SK-N-SH treated with all-trans-retinoic acid at 6 μM for 48 hours (cell line): ENCODE results near the gene ZBTB16.

Experiments used
- ATAC-seq: fragments of 200-7000 bp; cut with Tn5 transposase; 3 replicates; pipeline ENCODE4 v1.9.1; 2020; ENCODE audit warnings: mild to moderate bottlenecking, moderate library complexity
- ARNTL ChIP-seq: fragments of 450-650 bp; formaldehyde crosslinking; IDR thresholded peaks from 2 replicates; pipeline ENCODE4 v1.5.0; 2020; ENCODE audit warnings: low read depth, mild to moderate bottlenecking, moderate library complexity, borderline replicate concordance
- BACH2 ChIP-seq: fragments of 250-450 bp; sonication (Bioruptor Pico); IDR thresholded peaks from 2 replicates; pipeline ENCODE4 v1.9.0; 2021; ENCODE audit warnings: mild to moderate bottlenecking, borderline replicate concordance
- GLIS3 ChIP-seq: fragments of 250-450 bp; sonication (Bioruptor Pico); IDR thresholded peaks from 2 replicates; pipeline ENCODE4 v1.5.0; 2020; ENCODE audit warnings: mild to moderate bottlenecking, moderate library complexity
- ISL1 ChIP-seq: fragments of 250-450 bp; sonication (Bioruptor Pico); IDR thresholded peaks from 2 replicates; pipeline ENCODE4 v2.1.2; 2022; ENCODE audit warnings: mild to moderate bottlenecking, moderate library complexity
- OSR1 ChIP-seq: fragments of 250-450 bp; sonication (Bioruptor Pico); IDR thresholded peaks from 2 replicates; pipeline ENCODE4 v1.8.0; 2022; ENCODE audit warnings: moderate library complexity, mild to moderate bottlenecking, inconsistent platforms
- PATZ1 ChIP-seq: fragments of 250-450 bp; sonication (Bioruptor Pico); IDR thresholded peaks from 2 replicates; pipeline ENCODE4 v1.8.0; 2020; ENCODE audit warnings: mild to moderate bottlenecking, moderate library complexity, borderline replicate concordance
- PPARA ChIP-seq: fragments of 250-450 bp; sonication (Bioruptor Pico); IDR thresholded peaks from 2 replicates; pipeline ENCODE4 v1.5.0; 2020; ENCODE audit warnings: mild to moderate bottlenecking, borderline replicate concordance
- RARB ChIP-seq: fragments of 250-450 bp; sonication (Bioruptor Pico); IDR thresholded peaks from 2 replicates; pipeline ENCODE4 v1.8.0; 2021; ENCODE audit warnings: mild to moderate bottlenecking, moderate library complexity
- SNAI2 ChIP-seq: fragments of 250-450 bp; sonication (Bioruptor Pico); IDR thresholded peaks from 2 replicates; pipeline ENCODE4 v1.5.0; 2020; ENCODE audit warnings: mild to moderate bottlenecking, moderate library complexity
- TOX ChIP-seq: fragments of 250-450 bp; sonication (Bioruptor Pico); IDR thresholded peaks from 2 replicates; pipeline ENCODE4 v1.8.0; 2021; ENCODE audit warnings: mild to moderate bottlenecking, moderate library complexity, borderline replicate concordance
- TSHZ2 ChIP-seq: fragments of 250-450 bp; sonication (Bioruptor Pico); IDR thresholded peaks from 2 replicates; pipeline ENCODE4 v1.5.0; 2020; ENCODE audit warnings: mild to moderate bottlenecking, moderate library complexity
- ZC3H10 ChIP-seq: fragments of 250-450 bp; sonication (Bioruptor Pico); IDR thresholded peaks from 2 replicates; pipeline ENCODE4 v1.5.1; 2021; ENCODE audit warnings: mild to moderate bottlenecking, moderate library complexity
- ZFP3 ChIP-seq: fragments of 250-450 bp; sonication (Bioruptor Pico); IDR thresholded peaks from 2 replicates; pipeline ENCODE4 v1.5.0; 2020; ENCODE audit warnings: mild to moderate bottlenecking, moderate library complexity
- ZNF565 ChIP-seq: fragments of 450-650 bp; formaldehyde crosslinking; conservative IDR thresholded peaks from 2 replicates; pipeline ENCODE4 v1.5.0; 2020; ENCODE audit warnings: low read depth, mild to moderate bottlenecking, moderate library complexity
- ZNF70 ChIP-seq: fragments of 450-650 bp; formaldehyde crosslinking; IDR thresholded peaks from 2 replicates; pipeline ENCODE4 v1.5.0; 2020; ENCODE audit warnings: mild to moderate bottlenecking, moderate library complexity
- ZNF8 ChIP-seq: fragments of 450-650 bp; formaldehyde crosslinking; IDR thresholded peaks from 2 replicates; pipeline ENCODE4 v1.5.0; 2020; ENCODE audit warnings: mild to moderate bottlenecking, moderate library complexity
- TF ChIP-seq, protein P1 (sequence below): fragments of 250-450 bp; sonication (Bioruptor Pico); IDR thresholded peaks from 2 replicates; pipeline ENCODE4 v1.5.1; 2021; ENCODE audit warnings: mild to moderate bottlenecking, moderate library complexity
- TF ChIP-seq, protein P2 (sequence below): fragments of 250-450 bp; sonication (Bioruptor Pico); IDR thresholded peaks from 2 replicates; pipeline ENCODE4 v1.8.0; 2021; ENCODE audit warnings: low read depth, mild to moderate bottlenecking, moderate library complexity, borderline replicate concordance
- TF ChIP-seq, protein P3 (sequence below): fragments of 250-450 bp; sonication (Bioruptor Pico); IDR thresholded peaks from 2 replicates; pipeline ENCODE4 v1.5.1; 2020; ENCODE audit warnings: low read depth, mild to moderate bottlenecking, moderate library complexity

The ZBTB16 gene

GRCh38 chr11:114250993-114251814 is 191.7 kb downstream of the ZBTB16 start:
- no peak for TF ChIP-seq TOX (CRISPR knock-in tag)
- TF ChIP-seq ARNTL (CRISPR knock-in tag) = no peak
- no peak for TF ChIP-seq ZNF70 (CRISPR knock-in tag)
- TF ChIP-seq BACH2 (CRISPR knock-in tag) = no peak
- TF ChIP-seq ZNF565 (CRISPR knock-in tag) = no peak
- ATAC-seq = no peak

DNA sequence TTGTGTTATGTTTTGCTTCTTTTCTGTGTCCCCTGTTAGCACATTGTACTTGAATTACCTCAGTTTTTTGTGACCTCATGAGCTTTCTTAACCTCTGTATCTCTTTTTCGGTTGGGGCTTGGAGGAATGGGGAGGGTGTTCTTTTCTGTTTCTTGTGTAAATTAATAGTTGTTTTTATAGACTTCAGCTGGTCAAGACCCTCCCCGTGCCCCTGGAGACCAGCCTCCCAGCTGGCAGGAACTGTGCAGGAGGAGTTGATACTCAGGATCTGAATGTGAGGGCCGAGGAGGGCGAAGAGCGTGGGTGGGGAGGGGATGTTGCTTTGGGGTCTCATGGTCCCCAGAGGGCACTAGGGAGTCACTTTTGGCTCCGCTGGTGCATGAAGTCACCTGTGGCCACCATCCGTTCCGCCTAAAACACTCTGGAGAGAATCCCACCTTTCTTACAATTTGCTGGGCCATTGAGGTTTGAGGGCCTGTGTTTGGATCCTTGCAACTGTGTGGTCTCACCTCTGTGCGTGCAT is 192.4 kb downstream of the ZBTB16 start:
- no peak for TF ChIP-seq PPARA (CRISPR knock-in tag)
- no peak for TF ChIP-seq SNAI2 (CRISPR knock-in tag)
- TF ChIP-seq, protein P1, sequence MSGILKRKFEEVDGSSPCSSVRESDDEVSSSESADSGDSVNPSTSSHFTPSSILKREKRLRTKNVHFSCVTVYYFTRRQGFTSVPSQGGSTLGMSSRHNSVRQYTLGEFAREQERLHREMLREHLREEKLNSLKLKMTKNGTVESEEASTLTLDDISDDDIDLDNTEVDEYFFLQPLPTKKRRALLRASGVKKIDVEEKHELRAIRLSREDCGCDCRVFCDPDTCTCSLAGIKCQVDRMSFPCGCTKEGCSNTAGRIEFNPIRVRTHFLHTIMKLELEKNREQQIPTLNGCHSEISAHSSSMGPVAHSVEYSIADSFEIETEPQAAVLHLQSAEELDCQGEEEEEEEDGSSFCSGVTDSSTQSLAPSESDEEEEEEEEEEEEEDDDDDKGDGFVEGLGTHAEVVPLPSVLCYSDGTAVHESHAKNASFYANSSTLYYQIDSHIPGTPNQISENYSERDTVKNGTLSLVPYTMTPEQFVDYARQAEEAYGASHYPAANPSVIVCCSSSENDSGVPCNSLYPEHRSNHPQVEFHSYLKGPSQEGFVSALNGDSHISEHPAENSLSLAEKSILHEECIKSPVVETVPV = no peak
- no peak for TF ChIP-seq TSHZ2
- TF ChIP-seq, protein P2, sequence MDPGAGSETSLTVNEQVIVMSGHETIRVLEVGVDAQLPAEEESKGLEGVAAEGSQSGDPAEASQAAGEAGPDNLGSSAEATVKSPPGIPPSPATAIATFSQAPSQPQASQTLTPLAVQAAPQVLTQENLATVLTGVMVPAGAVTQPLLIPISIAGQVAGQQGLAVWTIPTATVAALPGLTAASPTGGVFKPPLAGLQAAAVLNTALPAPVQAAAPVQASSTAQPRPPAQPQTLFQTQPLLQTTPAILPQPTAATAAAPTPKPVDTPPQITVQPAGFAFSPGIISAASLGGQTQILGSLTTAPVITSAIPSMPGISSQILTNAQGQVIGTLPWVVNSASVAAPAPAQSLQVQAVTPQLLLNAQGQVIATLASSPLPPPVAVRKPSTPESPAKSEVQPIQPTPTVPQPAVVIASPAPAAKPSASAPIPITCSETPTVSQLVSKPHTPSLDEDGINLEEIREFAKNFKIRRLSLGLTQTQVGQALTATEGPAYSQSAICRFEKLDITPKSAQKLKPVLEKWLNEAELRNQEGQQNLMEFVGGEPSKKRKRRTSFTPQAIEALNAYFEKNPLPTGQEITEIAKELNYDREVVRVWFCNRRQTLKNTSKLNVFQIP (CRISPR knock-in tag) = no peak
- TF ChIP-seq, protein P3, sequence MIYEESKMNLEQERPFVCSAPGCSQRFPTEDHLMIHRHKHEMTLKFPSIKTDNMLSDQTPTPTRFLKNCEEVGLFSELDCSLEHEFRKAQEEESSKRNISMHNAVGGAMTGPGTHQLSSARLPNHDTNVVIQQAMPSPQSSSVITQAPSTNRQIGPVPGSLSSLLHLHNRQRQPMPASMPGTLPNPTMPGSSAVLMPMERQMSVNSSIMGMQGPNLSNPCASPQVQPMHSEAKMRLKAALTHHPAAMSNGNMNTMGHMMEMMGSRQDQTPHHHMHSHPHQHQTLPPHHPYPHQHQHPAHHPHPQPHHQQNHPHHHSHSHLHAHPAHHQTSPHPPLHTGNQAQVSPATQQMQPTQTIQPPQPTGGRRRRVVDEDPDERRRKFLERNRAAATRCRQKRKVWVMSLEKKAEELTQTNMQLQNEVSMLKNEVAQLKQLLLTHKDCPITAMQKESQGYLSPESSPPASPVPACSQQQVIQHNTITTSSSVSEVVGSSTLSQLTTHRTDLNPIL = no peak
- TF ChIP-seq OSR1 (CRISPR knock-in tag) = no peak
- TF ChIP-seq TOX (CRISPR knock-in tag) = no peak
- TF ChIP-seq ZFP3 (CRISPR knock-in tag) = no peak
- TF ChIP-seq ZNF70 (CRISPR knock-in tag) = no peak
- no peak for TF ChIP-seq RARB (CRISPR knock-in tag)
- no peak for TF ChIP-seq ISL1
- no peak for TF ChIP-seq ZC3H10
- TF ChIP-seq GLIS3 = no peak
- no peak for TF ChIP-seq ZNF8 (CRISPR knock-in tag)
- no peak for TF ChIP-seq ARNTL (CRISPR knock-in tag)
- TF ChIP-seq BACH2 (CRISPR knock-in tag) = no peak
- ATAC-seq = no peak

DNA sequence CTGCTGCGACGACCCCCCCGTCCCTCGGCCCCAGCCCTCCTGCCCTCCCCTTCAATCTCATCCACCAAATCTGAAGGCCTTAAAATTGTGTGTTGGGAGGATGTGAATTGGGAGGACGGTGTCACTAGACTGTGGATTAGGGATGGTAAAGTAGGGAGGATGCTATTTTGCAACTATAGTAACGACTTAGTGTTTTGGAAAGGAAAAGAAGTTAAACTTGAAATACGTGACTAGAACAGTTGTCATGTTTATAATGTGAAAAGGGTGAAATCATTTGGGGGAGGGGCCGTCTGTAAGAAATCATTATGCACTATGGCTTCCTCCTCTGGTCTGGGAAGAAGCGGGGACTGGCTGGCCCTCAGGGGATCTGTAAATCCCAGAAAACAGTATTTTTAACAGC is 193.3 kb downstream of the ZBTB16 start:
- no peak for ATAC-seq
- no peak for TF ChIP-seq TOX (CRISPR knock-in tag)
- TF ChIP-seq ZNF8 (CRISPR knock-in tag) = no peak
- no peak for TF ChIP-seq ZNF70 (CRISPR knock-in tag)
- TF ChIP-seq GLIS3 = no peak
- TF ChIP-seq PPARA (CRISPR knock-in tag) = no peak
- TF ChIP-seq ISL1 = no peak
- no peak for TF ChIP-seq TSHZ2
- TF ChIP-seq, protein P2 (CRISPR knock-in tag) = no peak
- no peak for TF ChIP-seq PATZ1 (CRISPR knock-in tag)
- TF ChIP-seq ZC3H10 = no peak
- TF ChIP-seq RARB (CRISPR knock-in tag) = no peak
- TF ChIP-seq, protein P3 = no peak
- TF ChIP-seq ARNTL (CRISPR knock-in tag) = no peak
- no peak for TF ChIP-seq OSR1 (CRISPR knock-in tag)
